ENCODE data around the gene KIF1A. TPM values are rescaled to one million over a fixed set of nuclear protein-coding genes. Genes with fewer than 3 reads are reported as not detected.

Gene KIF1A
- total and polyA plus RNA-seq, 10 of the 15 experiments (the other 5 are each of a cell fraction or from before 2014, with no cell fraction given) = 0.04 to 0.95 (median 0.06) TPM; not detected in 5

DNA sequence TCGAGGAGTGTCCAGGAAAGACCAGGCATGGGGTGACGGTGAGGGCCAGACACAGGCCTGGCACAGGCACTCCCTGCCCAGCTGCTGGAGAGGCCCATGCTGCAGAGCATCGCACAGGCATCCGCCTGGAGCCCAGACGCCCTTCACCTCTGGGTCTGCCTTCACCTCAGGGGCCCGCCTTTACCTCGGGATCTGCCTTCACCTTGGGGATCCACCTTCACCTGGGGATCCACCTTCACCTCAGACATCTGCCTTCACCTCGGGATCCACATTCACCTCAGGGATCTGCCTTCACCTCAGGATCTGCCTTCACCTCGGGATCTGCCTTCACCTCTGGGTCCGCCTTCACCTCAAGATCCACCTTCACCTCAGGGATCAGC lies 7.7 kb downstream of the KIF1A start:
- intact Hi-C loops (cut with micrococcal nuclease; ENCODE audit: unreplicated experiment) = no loop called here
- ATAC-seq (no peak), FAIRE-seq (no peak), DNase-seq (ENCODE audit: low read depth, low spot score) (no peak)
- Histone ChIP-seq H3K4me2 (ENCODE audit: control insufficient read depth, insufficient read depth) (no peak overlapping the region), H3K79me2 (ENCODE audit: control insufficient read depth, insufficient read depth, low read length) (no peaks in the 10 kb centered on the region), H3K9ac (ENCODE audit: control insufficient read depth, insufficient read depth, low read length) (no peak overlapping the region), H3K27ac (ENCODE audit: control insufficient read depth, insufficient read depth) (no peak overlapping the region), H4K20me1 (ENCODE audit: control insufficient read depth, insufficient read depth) (no peaks in the 10 kb centered on the region), H3K4me1 (ENCODE audit: control insufficient read depth, insufficient read depth, low read length) (no peaks in the 10 kb centered on the region), H3K36me3 (ENCODE audit: control insufficient read depth in 2 of 2, insufficient read depth in 2 of 2, low read length in 1 of 2) (no peaks in the 10 kb centered on the region), H3K9me3 (replicated peaks; ENCODE audit: control insufficient read depth, insufficient read depth, low read length) (peaks cover 5% of the 10 kb centered on the region; the same call in 1 of the 3 replicates), H3K27me3 (replicated peaks in 1 of 2; ENCODE audit: control insufficient read depth in 2 of 2, insufficient read depth in 2 of 2, low read length in 1 of 2) (no peaks in the 10 kb centered on the region; a peak in 1 of 4 replicates), H2AFZ (ENCODE audit: control insufficient read depth, low read depth, low read length) (no peak overlapping the region), H3K4me3 (no peak overlapping the region)
- TF ChIP-seq, protein P1, sequence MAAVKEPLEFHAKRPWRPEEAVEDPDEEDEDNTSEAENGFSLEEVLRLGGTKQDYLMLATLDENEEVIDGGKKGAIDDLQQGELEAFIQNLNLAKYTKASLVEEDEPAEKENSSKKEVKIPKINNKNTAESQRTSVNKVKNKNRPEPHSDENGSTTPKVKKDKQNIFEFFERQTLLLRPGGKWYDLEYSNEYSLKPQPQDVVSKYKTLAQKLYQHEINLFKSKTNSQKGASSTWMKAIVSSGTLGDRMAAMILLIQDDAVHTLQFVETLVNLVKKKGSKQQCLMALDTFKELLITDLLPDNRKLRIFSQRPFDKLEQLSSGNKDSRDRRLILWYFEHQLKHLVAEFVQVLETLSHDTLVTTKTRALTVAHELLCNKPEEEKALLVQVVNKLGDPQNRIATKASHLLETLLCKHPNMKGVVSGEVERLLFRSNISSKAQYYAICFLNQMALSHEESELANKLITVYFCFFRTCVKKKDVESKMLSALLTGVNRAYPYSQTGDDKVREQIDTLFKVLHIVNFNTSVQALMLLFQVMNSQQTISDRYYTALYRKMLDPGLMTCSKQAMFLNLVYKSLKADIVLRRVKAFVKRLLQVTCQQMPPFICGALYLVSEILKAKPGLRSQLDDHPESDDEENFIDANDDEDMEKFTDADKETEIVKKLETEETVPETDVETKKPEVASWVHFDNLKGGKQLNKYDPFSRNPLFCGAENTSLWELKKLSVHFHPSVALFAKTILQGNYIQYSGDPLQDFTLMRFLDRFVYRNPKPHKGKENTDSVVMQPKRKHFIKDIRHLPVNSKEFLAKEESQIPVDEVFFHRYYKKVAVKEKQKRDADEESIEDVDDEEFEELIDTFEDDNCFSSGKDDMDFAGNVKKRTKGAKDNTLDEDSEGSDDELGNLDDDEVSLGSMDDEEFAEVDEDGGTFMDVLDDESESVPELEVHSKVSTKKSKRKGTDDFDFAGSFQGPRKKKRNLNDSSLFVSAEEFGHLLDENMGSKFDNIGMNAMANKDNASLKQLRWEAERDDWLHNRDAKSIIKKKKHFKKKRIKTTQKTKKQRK (IDR thresholded peaks at IDR 0.05; ENCODE audit: low read depth, low read length) = no peak
- TF ChIP-seq IKZF1 (conservative IDR thresholded peaks at IDR 0.05) (no peak), SP1 (IDR thresholded peaks at IDR 0.05; ENCODE audit: low read depth, low read length) (no peak), ASH2L (IDR thresholded peaks at IDR 0.05; ENCODE audit: borderline replicate concordance, low read depth) (no peak), RBBP5 (conservative IDR thresholded peaks at IDR 0.05) (no peak), CHD1 (IDR thresholded peaks at IDR 0.05; ENCODE audit: low read depth, low read length) (no peak), JUND (IDR thresholded peaks at IDR 0.05; ENCODE audit: low read depth, low read length) (no peak), NRF1 (conservative IDR thresholded peaks at IDR 0.05; ENCODE audit: low read depth, low read length) (no peak), RAD51 (IDR thresholded peaks at IDR 0.05) (no peak), MTA2 (IDR thresholded peaks at IDR 0.05; ENCODE audit: low read depth) (no peak), RAD21 (IDR thresholded peaks at IDR 0.05; ENCODE audit: insufficient read depth, low read depth, low read length) (no peak), ZNF217 (IDR thresholded peaks at IDR 0.05) (no peak), TARDBP (IDR thresholded peaks at IDR 0.05; ENCODE audit: borderline replicate concordance) (no peak), TAF1 (IDR thresholded peaks at IDR 0.05; ENCODE audit: borderline replicate concordance, low read depth, low read length) (no peak)
- TF ChIP-seq, protein P2, sequence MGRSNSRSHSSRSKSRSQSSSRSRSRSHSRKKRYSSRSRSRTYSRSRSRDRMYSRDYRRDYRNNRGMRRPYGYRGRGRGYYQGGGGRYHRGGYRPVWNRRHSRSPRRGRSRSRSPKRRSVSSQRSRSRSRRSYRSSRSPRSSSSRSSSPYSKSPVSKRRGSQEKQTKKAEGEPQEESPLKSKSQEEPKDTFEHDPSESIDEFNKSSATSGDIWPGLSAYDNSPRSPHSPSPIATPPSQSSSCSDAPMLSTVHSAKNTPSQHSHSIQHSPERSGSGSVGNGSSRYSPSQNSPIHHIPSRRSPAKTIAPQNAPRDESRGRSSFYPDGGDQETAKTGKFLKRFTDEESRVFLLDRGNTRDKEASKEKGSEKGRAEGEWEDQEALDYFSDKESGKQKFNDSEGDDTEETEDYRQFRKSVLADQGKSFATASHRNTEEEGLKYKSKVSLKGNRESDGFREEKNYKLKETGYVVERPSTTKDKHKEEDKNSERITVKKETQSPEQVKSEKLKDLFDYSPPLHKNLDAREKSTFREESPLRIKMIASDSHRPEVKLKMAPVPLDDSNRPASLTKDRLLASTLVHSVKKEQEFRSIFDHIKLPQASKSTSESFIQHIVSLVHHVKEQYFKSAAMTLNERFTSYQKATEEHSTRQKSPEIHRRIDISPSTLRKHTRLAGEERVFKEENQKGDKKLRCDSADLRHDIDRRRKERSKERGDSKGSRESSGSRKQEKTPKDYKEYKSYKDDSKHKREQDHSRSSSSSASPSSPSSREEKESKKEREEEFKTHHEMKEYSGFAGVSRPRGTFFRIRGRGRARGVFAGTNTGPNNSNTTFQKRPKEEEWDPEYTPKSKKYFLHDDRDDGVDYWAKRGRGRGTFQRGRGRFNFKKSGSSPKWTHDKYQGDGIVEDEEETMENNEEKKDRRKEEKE (IDR thresholded peaks at IDR 0.05) = no peak
- ChIA-PET RAD21 (ENCODE audit: unreplicated experiment) (no interaction called here), SMC1A (ENCODE audit: uncharacterized antibody, unreplicated experiment) (no interaction called here), POLR2A (no interaction called here), CTCF (no interaction called here)
- BruUV-seq (replicated peaks) = no TSS peak
- WGBS (ENCODE audit: insufficient coverage, insufficient replicate concordance, low lambda C conversion rate, missing lambda C conversion rate) = 49% methylated on average over 10 of the region's 10 CpGs
- in situ Hi-C loops (cut with MboI) = no loop called here
